ENCODE results near the gene AMIGO1. TPM values are rescaled to one million over a fixed set of nuclear protein-coding genes. Genes with fewer than 3 reads are reported as not detected.

The AMIGO1 gene
- total RNA-seq, 1 donor from 2014 or later: 19.4 TPM

- Histone ChIP-seq H3K9me3 (replicated peaks) (no peaks in the 10 kb centered on the region), H3K27ac (replicated peaks) (no peak overlapping the region), H3K36me3 (peaks cover 18% of the 10 kb centered on the region), H3K4me1 (peaks cover 21% of the 10 kb centered on the region), H3K4me3 (no peak overlapping the region), H3K27me3 (ENCODE audit: low read depth) (peaks cover 8% of the 10 kb centered on the region)
- TF ChIP-seq CTCF (IDR thresholded peaks at IDR 0.05; ENCODE audit: borderline replicate concordance): no peak
- intact Hi-C loops (cut with micrococcal nuclease): no loop called here
- DNase-seq: no peak
Observed at GRCh38 chr1:109479901-109480300, 29.6 kb downstream of the AMIGO1 start.

GRCh38 chr1:109479311-109479710 lies 30.2 kb downstream of the AMIGO1 start:
- Histone ChIP-seq H3K4me3 (no peak overlapping the region), H3K27ac (replicated peaks) (no peak overlapping the region), H3K27me3 (ENCODE audit: low read depth) (peaks cover 8% of the 10 kb centered on the region), H3K9me3 (replicated peaks) (no peaks in the 10 kb centered on the region), H3K4me1 (peaks cover 21% of the 10 kb centered on the region), H3K36me3 (peaks cover 18% of the 10 kb centered on the region)
- no peak for TF ChIP-seq CTCF (IDR thresholded peaks at IDR 0.05; ENCODE audit: borderline replicate concordance)
- no peak for DNase-seq
- intact Hi-C loops (cut with micrococcal nuclease): no loop called here

GRCh38 chr1:109478806-109479205 lies 30.7 kb downstream of the AMIGO1 start:
- peaks cover 8% of the 10 kb centered on the region for H3K27me3 ChIP-seq (ENCODE audit: low read depth)
- no peak overlapping the region for H3K27ac ChIP-seq (replicated peaks)
- no peak overlapping the region for H3K4me3 ChIP-seq
- intact Hi-C loops (cut with micrococcal nuclease): no loop called here
- peaks cover 18% of the 10 kb centered on the region for H3K36me3 ChIP-seq
- H3K4me1 ChIP-seq: peaks cover 21% of the 10 kb centered on the region
- H3K9me3 ChIP-seq (replicated peaks): no peaks in the 10 kb centered on the region
- no peak for TF ChIP-seq CTCF (IDR thresholded peaks at IDR 0.05; ENCODE audit: borderline replicate concordance)
- no peak for DNase-seq

GRCh38 chr1:109477821-109478220 lies 31.7 kb downstream of the AMIGO1 start:
- no peak for TF ChIP-seq CTCF (IDR thresholded peaks at IDR 0.05; ENCODE audit: borderline replicate concordance)
- Histone ChIP-seq H3K4me1 (peaks cover 23% of the 10 kb centered on the region), H3K36me3 (peaks cover 18% of the 10 kb centered on the region), H3K4me3 (no peak overlapping the region), H3K27me3 (ENCODE audit: low read depth) (peaks cover 8% of the 10 kb centered on the region), H3K27ac (replicated peaks) (no peak overlapping the region), H3K9me3 (replicated peaks) (no peaks in the 10 kb centered on the region)
- intact Hi-C loops (cut with micrococcal nuclease): no loop called here
- DNase-seq: no peak

- Histone ChIP-seq H3K9me3 (replicated peaks) (no peaks in the 10 kb centered on the region), H3K36me3 (peaks cover 18% of the 10 kb centered on the region), H3K27ac (replicated peaks) (no peak overlapping the region), H3K4me1 (peaks cover 28% of the 10 kb centered on the region), H3K4me3 (no peak overlapping the region), H3K27me3 (ENCODE audit: low read depth) (peaks cover 12% of the 10 kb centered on the region)
- no peak for DNase-seq
- intact Hi-C loops (cut with micrococcal nuclease): no loop called here
- no peak for TF ChIP-seq CTCF (IDR thresholded peaks at IDR 0.05; ENCODE audit: borderline replicate concordance)
Observed at GRCh38 chr1:109476825-109477224, 32.7 kb downstream of the AMIGO1 start.

DNA sequence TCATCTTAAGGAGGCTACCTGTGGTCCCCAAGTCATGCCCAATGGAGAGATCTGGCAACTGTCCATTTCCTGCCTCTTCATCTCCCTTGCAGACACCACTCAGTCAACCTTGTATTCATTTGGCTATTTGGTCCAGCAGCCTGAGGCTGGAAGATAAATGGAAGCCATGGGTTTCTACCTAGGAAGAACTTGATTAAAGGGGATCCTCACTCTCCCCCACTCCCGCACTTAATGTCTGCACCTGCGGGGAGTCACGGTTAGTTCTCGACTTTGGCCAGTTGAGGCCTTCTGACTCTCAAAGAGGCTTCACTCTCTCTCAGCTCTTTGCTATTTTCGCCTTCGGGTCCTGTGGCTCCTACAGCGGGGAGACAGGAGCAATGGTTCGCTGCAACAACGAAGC lies 34.3 kb downstream of the AMIGO1 start:
- peaks cover 18% of the 10 kb centered on the region for H3K36me3 ChIP-seq
- H3K9me3 ChIP-seq (replicated peaks): no peaks in the 10 kb centered on the region
- H3K27ac ChIP-seq (replicated peaks): no peak overlapping the region
- intact Hi-C loops (cut with micrococcal nuclease): no loop called here
- H3K27me3 ChIP-seq (ENCODE audit: low read depth): peaks cover 15% of the 10 kb centered on the region
- no peak overlapping the region for H3K4me3 ChIP-seq
- no peak for DNase-seq
- TF ChIP-seq CTCF (IDR thresholded peaks at IDR 0.05; ENCODE audit: borderline replicate concordance): no peak
- H3K4me1 ChIP-seq: peaks cover 28% of the 10 kb centered on the region

Measured in left ventricle myocardium inferior (tissue), 1 donor.